GM13976 (cell line): ENCODE results near the gene KRTAP11-1.

Experiments used
- DNase-seq: peaks from one replicate; pipeline ENCODE4 v3.0.0; 2012; ENCODE audit warnings: low spot score
- in situ Hi-C: fragments of 300-500 bp; cut with MboI; formaldehyde crosslinking; loops from one replicate; pipeline ENCODE4 v1.12.0; 2022; ENCODE audit warnings: low sequenced_read_pairs, mixed read lengths, inconsistent platforms; ENCODE audit not compliant: unreplicated experiment
- TF ChIP-seq, protein P1 (sequence below): IDR thresholded peaks from 2 replicates; pipeline ENCODE4 v1.5.1; 2012; ENCODE audit warnings: borderline replicate concordance, mild to moderate bottlenecking; ENCODE audit not compliant: insufficient read depth; ENCODE audit errors: extremely low read depth, missing control alignments, control extremely low read depth

The KRTAP11-1 gene, protein sequence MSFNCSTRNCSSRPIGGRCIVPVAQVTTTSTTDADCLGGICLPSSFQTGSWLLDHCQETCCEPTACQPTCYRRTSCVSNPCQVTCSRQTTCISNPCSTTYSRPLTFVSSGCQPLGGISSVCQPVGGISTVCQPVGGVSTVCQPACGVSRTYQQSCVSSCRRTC

DNA sequence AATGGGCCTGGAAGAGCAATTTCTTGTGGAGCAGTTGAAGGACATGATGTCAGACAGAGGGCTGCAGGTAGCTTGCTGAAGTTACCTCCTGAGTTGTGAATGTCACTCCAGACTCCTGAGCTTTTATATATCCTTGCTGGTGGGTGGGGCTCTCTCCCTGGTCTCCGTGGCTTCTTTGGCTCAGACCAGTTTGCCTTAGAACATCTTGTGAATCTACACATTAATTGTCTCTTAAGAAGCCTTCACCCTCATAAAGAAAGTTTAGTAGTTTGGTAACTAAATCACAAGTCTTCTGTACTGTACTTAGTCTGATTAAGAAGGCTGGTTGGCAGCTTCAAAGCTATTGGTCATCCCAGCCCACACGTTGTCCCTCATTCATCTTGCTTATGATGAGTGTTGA is at the start of gene KRTAP11-1:
KRTAP11-1 (minus strand) TSS at position 101 of the 400 bp plus-strand sequence; CDS start at position 45, 56 bp downstream.
- in situ Hi-C loops = no loop called here
- TF ChIP-seq, protein P1, sequence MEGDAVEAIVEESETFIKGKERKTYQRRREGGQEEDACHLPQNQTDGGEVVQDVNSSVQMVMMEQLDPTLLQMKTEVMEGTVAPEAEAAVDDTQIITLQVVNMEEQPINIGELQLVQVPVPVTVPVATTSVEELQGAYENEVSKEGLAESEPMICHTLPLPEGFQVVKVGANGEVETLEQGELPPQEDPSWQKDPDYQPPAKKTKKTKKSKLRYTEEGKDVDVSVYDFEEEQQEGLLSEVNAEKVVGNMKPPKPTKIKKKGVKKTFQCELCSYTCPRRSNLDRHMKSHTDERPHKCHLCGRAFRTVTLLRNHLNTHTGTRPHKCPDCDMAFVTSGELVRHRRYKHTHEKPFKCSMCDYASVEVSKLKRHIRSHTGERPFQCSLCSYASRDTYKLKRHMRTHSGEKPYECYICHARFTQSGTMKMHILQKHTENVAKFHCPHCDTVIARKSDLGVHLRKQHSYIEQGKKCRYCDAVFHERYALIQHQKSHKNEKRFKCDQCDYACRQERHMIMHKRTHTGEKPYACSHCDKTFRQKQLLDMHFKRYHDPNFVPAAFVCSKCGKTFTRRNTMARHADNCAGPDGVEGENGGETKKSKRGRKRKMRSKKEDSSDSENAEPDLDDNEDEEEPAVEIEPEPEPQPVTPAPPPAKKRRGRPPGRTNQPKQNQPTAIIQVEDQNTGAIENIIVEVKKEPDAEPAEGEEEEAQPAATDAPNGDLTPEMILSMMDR = no peak
- no peak for DNase-seq

DNA sequence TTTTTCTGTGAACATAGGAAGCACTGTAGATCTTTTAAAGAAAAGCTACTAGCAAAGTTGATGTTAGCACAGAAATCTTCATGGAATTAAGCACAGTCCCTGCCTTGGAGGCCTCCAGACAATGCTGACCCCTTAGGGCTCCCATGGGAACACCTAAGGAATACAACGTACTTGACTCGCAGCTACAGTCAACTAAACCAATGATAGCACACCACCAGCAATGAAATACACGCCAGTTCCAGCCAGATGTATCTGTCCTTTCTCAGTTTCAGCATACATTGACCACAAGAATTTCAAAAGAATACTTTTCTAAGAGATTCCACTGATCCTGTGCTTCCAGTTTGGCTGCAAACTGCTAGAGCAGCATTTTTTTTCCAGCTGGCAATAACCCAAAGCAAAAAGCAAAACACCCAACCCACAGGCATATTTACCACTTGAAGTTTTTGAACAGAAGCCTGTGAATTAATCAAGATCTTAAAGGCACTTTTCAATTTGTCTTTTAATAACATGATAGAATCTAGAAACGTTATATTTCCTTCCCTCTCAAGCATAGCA is 42.8 kb upstream of the KRTAP11-1 start:
- TF ChIP-seq, protein P1 = no peak
- in situ Hi-C loops = no loop called here
- DNase-seq = no peak

DNA sequence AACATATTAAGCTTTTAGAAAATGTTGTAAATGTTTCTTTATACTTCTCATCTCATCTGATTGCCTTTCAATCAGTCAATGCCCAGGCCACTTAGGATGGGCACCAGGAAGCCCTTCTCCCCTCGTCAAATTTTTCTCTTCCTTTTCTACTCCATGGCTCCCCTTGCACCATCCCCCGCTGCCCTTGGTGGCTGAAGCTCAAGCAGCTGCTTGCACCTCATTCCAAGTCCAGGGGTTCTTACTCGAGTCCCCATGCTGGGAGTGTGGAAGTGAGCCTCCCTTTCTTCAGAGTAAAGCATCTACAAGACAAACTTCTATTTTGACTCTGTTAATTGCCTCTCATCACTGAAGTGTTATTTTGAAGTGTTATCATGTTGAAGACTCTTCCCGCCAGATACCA is 39.7 kb upstream of the KRTAP11-1 start:
- in situ Hi-C loops = no loop called here
- TF ChIP-seq, protein P1 = no peak
- no peak for DNase-seq

DNA sequence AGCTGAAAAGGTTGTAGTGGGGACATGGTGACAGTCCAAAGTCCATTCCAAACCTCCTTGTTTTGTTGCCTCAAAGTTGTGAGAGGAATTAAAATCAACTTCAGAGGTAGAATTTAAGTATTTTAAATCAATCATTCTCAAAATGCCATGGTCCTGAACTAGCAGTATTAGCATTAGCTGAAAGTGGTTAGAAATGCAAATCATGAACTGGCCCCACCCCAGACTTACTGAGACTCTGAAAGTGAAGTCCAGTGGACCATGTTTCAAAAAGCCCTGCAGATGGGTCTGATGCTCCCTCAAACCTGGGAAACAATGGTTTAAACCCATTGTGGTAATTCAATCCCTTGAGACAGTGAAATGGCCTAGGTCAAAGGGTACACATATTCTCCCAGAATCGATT is 36.2 kb upstream of the KRTAP11-1 start:
- TF ChIP-seq, protein P1 = no peak
- in situ Hi-C loops = no loop called here
- no peak for DNase-seq

DNA sequence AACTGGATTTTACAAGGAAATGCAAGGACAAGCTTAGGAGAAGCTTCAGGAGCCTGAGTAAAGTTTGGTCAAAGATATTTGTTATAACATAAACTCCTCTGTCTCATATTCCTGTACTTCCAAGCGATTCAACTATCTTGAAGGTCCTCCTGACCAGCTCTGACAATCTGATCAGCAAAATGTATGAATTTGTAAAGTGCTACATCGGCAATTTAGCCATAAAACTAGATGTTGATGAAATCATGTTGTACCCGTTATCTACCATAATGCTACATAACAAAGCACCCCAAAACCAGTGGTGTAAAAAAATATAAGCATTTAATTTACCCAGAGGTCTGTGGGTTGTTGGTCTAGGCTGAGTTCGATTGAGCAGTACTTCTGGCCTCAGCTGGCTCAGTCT is 19.5 kb upstream of the KRTAP11-1 start:
- TF ChIP-seq, protein P1 = no peak
- no peak for DNase-seq
- in situ Hi-C loops = no loop called here

DNA sequence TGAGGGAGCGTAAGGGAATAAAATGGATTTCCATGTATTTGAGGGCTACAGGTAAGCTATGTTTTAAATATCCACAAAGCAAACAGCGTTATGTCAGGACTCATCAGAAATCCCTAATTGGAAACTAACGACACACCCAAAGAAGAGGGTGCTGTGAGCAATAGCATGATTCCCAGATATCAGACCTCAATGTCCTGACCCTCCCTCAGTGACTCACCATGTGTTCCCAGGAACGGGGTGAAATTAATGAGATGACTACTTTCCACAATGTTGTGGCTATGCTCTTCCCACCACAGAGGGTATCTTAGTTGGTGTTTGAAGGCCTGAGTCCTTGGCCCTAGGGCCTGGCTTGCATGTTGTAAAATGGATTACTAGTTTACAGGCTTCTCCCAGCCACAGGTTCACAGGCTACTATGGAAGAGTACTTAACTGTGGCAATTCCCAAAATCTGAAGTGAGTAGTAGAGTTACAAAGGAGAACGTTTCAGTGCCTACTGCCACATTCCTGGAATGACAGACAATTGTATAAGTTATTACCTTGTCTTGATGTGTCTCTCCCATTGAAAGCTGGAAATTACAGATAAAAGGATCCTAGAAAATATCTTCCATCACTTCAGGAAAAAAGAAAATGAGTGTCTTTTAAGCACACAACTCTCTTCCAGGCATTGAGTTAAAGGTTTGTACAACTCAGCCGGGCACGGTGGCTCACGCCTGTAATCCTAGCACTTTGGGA is 1.7 kb upstream of the KRTAP11-1 start:
- no peak for DNase-seq
- in situ Hi-C loops = no loop called here
- TF ChIP-seq, protein P1 = no peak

DNA sequence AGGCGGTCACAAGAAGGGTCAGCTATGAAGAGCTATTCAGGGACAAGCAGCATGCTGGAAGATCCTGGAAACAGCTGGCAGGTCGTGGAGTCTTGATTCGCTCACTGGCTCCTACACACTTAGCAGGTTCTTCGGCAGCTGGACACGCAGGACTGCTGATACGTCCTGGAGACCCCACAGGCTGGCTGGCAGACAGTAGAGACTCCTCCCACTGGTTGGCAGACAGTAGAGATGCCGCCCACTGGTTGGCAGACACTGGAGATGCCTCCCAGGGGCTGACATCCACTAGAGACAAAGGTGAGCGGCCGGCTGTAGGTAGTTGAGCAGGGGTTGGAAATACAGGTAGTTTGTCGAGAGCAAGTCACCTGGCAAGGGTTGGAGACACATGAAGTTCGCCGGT is 466 bp downstream of the KRTAP11-1 start:
- TF ChIP-seq, protein P1 = no peak
- in situ Hi-C loops = no loop called here
- DNase-seq = no peak
